ENCODE results near the gene DAAM1. TPM values are rescaled to one million over a fixed set of nuclear protein-coding genes. Genes with fewer than 3 reads are reported as not detected.

The DAAM1 gene
- total RNA-seq, 4 donors from 2014 or later, result 40.0 to 86.7 (median 57.6) TPM

GRCh38 chr14:59214702-59215302 is 26.3 kb downstream of the DAAM1 start:
- Histone ChIP-seq H3K27me3 (no peaks in the 10 kb centered on the region), H3K4me3 (no peak overlapping the region), H3K36me3 (no peaks in the 10 kb centered on the region), H3K4me1 (peaks cover 0 to 76% (median 30%) of the 10 kb centered on the region in 4 donors), H3K27ac (peak overlapping the region in 2 of 4 donors; percentile 57 to 70), H3K9me3 (no peaks in the 10 kb centered on the region)
- no peak for TF ChIP-seq CTCF (IDR thresholded peaks at IDR 0.05)
- no peak for TF ChIP-seq EP300 (IDR thresholded peaks at IDR 0.05)
- TF ChIP-seq POLR2A (IDR thresholded peaks at IDR 0.05), result no peak
- no peak for DNase-seq (ENCODE audit: low spot score in 2 of 2)
- WGBS, 2 donors, result 92 to 95% methylated on average over 3 of the region's 3 CpGs

DNA sequence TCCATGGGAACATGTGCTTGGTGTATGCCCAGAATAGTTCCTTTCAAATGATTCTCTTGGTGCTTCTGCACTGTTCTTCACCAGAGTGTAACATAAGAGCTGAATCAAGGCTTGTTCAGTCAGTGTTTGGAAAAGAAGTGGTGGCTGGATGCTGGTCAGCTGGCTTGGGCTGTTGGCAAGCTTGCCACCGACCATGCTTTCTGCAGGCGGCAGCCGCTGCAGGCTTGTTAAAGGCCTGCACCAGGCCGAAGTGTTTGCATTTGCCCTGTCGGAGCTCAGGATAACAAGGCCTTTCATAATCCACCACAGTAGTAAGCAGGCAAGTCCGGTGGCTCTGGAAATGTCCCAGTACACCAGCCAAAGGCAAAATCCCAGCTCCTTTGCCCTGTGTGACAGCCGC is 26.9 kb downstream of the DAAM1 start:
- no peak overlapping the region for H3K4me3 ChIP-seq
- DNase-seq (ENCODE audit: low spot score in 2 of 2), result peak; percentile 54 to 66
- no peak for TF ChIP-seq CTCF (IDR thresholded peaks at IDR 0.05)
- peak in 1 of 2 donors; percentile 89 for TF ChIP-seq EP300 (IDR thresholded peaks at IDR 0.05)
- H3K36me3 ChIP-seq, result no peaks in the 10 kb centered on the region
- peaks cover 0 to 77% (median 30%) of the 10 kb centered on the region in 4 donors for H3K4me1 ChIP-seq
- H3K27ac ChIP-seq, result peak overlapping the region in 3 of 4 donors; percentile 12 to 70 (median 57)
- no peaks in the 10 kb centered on the region for H3K9me3 ChIP-seq
- no peaks in the 10 kb centered on the region for H3K27me3 ChIP-seq
- WGBS, 2 donors, result 20% methylated on average over 6 to 7 of the region's 7 CpGs

DNA sequence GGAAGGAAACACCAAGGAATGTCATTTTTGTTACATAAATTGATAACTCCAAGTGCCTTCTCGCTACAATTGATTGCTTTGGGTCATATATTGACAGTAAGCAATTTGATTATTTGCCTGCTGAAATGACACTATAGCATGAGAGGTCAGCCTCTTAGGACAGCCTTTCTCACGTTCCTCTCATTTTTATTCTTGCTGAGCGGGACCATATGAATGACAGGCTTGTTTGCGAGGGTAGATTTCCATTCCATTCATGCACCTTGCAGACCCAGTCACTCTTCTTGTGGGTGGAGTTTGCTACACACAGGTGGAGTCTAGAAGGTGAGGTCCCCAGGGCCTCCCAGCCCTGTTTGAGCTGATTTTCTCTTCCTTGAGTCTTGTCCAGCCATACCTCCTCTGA is 27.3 kb downstream of the DAAM1 start:
- no peak for DNase-seq (ENCODE audit: low spot score in 2 of 2)
- WGBS, 2 donors, result 59 to 73% methylated on average over 4 of the region's 4 CpGs
- Histone ChIP-seq H3K27ac (peak overlapping the region in 3 of 4 donors; percentile 12 to 70 (median 57)), H3K9me3 (no peaks in the 10 kb centered on the region), H3K36me3 (no peaks in the 10 kb centered on the region), H3K4me3 (no peak overlapping the region), H3K4me1 (peaks cover 0 to 72% (median 29%) of the 10 kb centered on the region in 4 donors), H3K27me3 (no peaks in the 10 kb centered on the region)
- TF ChIP-seq CTCF (IDR thresholded peaks at IDR 0.05) (no peak), POLR2A (IDR thresholded peaks at IDR 0.05) (no peak), EP300 (IDR thresholded peaks at IDR 0.05) (no peak)

DNA sequence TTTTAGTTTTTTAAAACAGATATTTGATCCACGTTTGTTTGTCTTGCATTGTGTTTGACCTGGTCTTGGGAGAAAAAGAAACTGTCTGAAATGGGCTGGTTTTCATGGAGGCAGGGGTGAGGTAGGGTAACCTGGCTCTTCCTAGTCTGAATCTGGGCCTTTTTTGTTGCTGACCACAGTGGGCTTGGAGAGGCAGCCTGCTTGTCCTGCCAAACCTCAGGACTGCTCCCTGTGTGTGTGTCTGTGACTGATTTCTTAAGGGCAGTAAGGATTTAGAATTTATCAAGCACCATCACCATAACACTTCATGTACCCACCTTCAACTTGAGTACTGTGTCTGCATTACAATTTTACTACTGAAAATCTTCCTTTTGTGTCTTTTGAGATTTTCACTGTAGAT is 28.5 kb downstream of the DAAM1 start:
- Histone ChIP-seq H3K36me3 (no peaks in the 10 kb centered on the region), H3K4me1 (peaks cover 0 to 70% (median 27%) of the 10 kb centered on the region in 4 donors), H3K27me3 (no peaks in the 10 kb centered on the region), H3K4me3 (no peak overlapping the region), H3K27ac (no peak overlapping the region), H3K9me3 (no peaks in the 10 kb centered on the region)
- DNase-seq (ENCODE audit: low spot score in 2 of 2), result no peak
- WGBS, 2 donors, result 70 to 77% methylated on average over 1 of the region's 1 CpG
- TF ChIP-seq CTCF (IDR thresholded peaks at IDR 0.05), result no peak
- no peak for TF ChIP-seq POLR2A (IDR thresholded peaks at IDR 0.05)
- TF ChIP-seq EP300 (IDR thresholded peaks at IDR 0.05), result no peak

DNA sequence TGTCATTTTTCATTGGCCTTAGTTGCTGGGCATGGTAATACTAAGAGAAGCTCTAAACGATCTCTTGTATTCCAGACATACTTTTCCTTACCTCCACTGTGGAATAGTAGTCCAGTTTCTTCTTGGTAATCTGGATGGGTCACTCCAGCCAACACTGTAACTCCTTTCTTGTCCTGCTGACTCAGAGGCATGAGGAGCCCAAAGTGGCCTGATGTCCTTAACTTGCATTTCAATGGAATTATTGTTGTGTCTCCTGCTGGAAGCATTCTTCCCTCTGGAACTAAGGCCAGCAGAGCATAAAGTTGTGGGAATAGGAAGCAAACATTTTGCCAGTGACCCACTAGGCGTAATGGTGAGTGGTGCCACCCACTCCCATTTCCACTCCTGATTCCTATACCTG is 33.1 kb downstream of the DAAM1 start:
- no peak for TF ChIP-seq POLR2A (IDR thresholded peaks at IDR 0.05)
- TF ChIP-seq EP300 (IDR thresholded peaks at IDR 0.05), result no peak
- no peak for TF ChIP-seq CTCF (IDR thresholded peaks at IDR 0.05)
- Histone ChIP-seq H3K4me1 (peaks cover 0 to 42% (median 5%) of the 10 kb centered on the region in 4 donors), H3K27me3 (no peaks in the 10 kb centered on the region), H3K4me3 (no peak overlapping the region), H3K9me3 (no peaks in the 10 kb centered on the region), H3K27ac (no peak overlapping the region), H3K36me3 (peaks cover 0 to 10% (median 0%) of the 10 kb centered on the region in 3 donors)
- no peak for DNase-seq (ENCODE audit: low spot score in 2 of 2)
- WGBS, 2 donors, result 49 to 64% methylated on average over 2 of the region's 2 CpGs
